Stimulated activated CD8-positive, alpha-beta memory T cell treated with anti-CD3 and anti-CD28 coated beads, Interleukin-2, amount 100 ng/mL, for 1 hour (primary cell): ENCODE measurements around the gene IFTAP.
A peak's percentile ranks its signal among the peaks of the same experiment; 100 is the strongest.
"Not testable (repeated sequence)": the region's sequence is repeated elsewhere in the genome, so short reads cannot be mapped to it uniquely, and the experiment has no call there.

Experiments used
- DNase-seq, 2 donors: peaks; one replicate each; pipeline ENCODE4 v3.0.0-alpha.2; 2020; ENCODE audit warnings: low read depth in 2 of 2

The IFTAP gene

DNA sequence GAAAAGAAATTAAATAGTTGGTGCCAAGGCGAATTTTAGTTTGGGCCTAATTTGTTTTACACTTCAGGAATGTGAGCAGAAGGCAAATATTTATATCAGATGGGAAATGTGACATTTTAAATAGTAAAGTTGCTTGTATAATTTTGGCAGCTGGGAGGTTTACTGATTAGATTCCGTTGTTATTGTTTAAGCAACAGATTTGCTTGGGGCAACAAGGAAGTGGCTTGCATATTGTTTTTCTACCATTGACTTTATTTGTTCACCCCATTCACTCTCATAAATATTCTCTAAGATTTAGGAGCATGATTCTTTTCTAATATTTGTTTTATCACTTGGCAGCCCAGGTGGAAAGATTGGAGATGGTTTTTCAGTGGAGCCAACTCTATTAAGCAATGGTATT lies 44.3 kb downstream of the IFTAP start:
- DNase-seq = no peak

DNA sequence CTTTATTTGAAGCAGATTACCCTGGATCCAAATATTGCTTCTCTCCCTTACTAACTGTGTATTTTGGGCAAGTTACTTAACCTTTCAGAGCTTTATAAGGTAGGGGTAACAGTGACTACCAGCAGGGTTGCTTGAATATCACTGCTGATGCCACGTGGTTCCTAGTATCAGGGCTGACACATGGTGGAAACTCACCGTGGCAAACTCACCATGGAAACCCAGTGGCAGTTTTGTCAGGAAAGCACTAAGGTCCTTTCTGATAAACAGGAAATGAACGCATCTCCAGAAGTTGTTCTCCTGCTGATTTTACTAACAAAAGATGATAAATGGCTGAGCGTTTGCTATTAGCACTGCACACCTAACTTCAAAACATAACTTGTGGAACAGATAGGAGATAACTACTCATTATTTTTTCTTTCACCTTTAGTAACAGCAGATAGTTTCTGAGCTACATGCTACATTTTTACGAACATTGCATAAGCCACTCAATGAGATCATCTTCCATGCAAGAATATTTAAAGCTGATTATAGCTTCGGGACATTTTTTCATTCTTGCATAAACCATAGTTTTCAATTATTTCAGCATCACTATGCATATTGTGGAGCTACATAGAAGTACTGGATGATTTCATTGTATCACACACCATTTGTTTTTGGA lies 63.4 kb downstream of the IFTAP start:
- no peak for DNase-seq

DNA sequence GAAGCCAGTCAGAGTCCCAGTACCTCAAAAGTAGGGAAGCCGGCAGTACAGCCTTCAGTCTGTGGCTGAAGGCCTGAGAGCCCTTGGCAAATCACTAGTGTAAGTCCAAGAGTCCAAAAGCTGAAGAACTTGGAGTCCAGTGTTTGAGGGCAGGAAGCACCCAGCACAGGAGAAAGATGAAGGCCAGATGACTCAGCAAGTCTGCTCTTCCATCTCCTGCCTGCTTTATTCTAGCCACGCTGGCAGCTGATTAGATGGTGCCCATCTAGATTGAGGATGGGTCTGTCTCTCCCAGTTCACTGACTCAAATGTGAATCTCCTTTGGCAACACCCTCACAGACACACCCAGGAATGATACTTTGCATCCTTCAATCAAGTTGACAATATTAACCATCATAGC lies 67.1 kb downstream of the IFTAP start:
- not testable (repeated sequence) for DNase-seq

- DNase-seq = no peak
These were observed 78.6 kb downstream of the IFTAP start for GRCh38 chr11:36672815-36673450.

- DNase-seq = not testable (repeated sequence)
These were observed 85.2 kb downstream of the IFTAP start for GRCh38 chr11:36679547-36679946.

DNA sequence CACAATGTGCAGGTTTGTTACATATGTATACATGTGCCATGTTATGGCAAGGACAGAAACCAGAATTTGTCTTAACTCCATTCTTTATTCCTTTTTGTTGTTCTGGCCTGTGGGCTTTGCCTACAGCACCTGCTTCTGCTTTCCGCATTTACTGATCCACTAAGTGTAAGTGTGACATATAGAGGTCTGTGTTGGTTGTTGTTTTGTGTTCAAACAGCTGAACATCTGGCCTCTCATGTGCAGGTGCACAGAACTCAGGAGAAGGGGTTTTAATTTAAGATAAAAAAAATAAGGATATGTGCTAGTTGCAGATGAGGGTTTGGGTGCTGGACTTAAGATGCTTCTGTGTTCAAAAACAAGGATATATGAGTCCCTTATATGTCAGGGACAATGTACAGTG lies 89.5 kb downstream of the IFTAP start:
- DNase-seq = no peak

DNA sequence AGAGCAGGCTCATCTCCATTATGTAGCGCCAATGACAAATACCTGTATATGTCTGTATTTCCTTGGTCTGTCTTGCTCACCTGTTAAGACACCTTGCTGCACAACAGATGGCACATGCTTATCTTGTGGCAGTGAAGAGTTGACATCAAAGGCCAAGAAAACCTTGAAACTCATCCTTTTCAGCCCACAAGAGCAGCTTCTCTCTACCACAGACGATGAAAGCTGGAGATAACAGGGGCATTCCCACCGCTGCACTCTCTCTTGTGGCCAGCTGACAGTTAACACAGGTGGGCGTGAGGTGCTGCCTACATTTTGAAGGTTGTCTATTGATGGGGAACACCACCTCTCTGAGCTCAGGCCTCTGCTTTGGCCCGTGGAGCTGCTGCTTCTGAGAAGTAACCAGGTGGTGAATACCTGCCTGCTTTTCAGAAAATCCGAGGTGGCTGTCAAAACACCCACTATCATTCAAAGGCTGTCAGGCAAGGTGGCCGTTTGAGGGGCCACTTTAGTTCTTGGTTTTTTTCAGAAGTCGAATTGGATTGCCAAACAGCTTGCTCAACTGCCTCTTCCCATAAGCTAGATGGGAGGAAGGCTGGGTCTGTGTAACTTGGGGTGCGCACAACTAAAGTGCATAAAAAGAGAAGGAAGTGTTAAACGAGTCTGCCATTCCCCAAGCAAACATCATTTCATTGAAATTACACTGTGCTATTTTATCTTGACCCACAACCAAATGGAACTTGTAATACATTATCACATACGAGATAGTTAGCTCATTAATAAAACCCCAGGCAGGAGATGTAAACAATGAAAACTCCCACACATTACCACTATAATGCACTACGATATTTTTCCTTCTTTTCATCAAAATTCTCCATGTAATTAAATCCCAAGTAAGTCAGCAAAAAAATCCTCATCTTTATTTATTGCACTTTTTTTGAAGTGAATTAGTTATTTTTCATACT lies 90.8 kb downstream of the IFTAP start:
- DNase-seq = peak in 1 of 2 donors; percentile 3

- DNase-seq = no peak
These were observed 93.8 kb downstream of the IFTAP start for GRCh38 chr11:36688132-36688531.

GRCh38 chr11:36688571-36689291 lies 94.4 kb downstream of the IFTAP start:
- DNase-seq = no peak

DNA sequence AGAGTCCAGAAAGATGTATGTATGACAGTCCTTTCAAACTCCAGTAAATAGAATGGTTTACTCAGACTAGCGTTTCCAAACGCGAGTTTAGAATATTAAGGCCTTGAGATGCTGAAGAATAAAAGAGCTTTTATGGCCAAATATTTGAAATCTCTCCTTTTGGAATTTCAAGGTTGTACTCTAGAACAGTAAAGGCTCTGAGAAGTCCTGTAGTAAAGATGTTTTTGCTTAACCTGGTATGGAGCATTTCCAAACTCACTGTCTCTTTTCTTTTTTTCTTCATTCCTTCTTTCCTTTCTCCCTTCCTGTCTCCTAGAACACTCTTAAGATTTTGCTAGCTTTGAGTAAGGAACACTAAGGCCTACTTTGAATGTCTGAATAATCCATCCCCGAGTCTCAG lies 95.1 kb downstream of the IFTAP start:
- no peak for DNase-seq

DNA sequence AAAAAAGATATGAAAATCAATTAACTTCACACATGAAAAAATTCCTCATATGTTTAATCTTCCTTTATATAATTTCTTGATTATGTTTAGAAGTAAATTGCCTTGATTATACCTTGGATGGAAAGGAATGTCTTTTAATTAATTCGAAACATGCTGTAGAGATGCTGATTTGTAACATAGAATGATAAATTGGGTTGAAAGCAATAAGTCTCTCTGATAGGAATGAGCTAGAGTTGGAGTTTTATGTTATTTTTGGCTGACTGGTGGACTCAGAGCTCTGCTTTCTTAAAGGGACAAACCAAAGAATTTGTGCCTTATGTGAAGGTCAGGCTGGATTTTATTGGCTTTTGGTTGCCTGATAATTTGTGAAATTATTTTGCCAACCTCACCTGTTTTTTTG lies 98.4 kb downstream of the IFTAP start:
- DNase-seq = no peak

DNA sequence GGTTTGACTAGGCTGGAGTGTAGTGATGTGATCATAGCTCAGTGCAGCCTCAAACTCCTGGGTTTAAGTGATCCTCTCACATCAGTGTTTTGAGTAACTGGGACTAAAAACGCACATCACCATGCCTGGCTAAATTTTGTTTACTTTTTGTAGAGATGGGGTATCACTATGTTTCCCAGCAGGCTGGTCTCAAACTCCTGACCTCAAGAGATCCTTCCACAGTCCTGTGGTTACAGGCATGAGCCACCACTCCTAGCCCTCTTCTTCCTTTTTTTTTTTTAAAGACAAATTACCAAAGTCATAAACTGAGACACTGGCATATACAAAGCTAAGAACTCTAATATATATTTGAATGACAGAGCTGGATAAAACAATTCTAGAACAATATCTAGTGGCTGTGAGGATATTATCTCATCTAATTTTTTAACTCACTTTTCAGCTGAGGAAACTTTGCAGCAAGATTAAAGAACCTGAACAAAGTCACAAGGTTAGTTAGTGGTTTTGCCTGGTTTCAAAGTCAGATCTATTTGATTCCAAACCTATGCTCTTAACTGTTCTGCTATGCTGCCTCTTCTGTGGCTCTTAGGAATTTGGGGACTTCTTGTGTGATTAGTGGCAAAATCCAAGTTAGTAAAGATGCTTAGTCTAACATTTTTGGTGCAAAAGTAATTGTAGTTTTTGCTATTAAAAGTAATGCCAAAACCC lies 99.0 kb downstream of the IFTAP start:
- DNase-seq = no peak

GRCh38 chr11:36695111-36695510 lies 100.8 kb downstream of the IFTAP start:
- no peak for DNase-seq

DNA sequence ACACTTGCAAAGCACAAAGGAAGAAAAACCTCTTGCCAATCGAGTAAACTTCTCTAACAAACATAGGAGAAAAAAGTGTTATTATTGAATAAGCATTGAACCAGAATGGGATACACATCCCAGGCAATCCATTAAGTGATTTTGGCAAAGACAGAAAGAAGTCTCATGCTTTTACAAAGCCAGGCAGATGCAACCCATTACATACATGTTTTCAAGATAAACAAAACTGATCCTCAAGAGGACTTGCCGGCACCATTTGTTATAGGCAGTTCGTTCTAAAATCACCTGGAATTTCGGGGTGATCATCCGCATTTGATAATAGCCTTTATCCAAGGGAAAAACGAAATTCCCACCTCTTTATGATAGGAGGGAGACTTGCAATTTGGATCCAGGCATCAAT lies 101.3 kb downstream of the IFTAP start:
- no peak for DNase-seq

DNA sequence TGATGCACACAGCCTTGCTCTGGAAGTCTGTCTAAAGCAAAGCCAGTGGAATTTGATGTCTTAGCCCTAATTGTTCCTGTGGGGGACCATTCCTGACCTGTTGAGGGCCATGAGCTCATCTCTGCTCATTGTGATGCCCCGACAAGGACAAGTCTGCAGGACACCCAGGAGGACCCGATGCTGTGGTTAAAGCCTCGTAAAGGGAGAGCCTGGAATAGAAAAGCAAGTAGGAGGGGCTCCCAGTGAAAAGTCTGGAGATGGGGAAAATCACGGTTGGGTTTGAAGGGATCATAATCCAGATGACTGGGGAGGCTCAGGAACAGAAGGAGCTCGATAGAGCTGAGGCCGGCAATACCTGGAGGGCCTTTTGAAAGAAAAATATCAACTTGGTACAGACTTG lies 102.2 kb downstream of the IFTAP start:
- no peak for DNase-seq

- no peak for DNase-seq
These were observed 105.0 kb downstream of the IFTAP start for GRCh38 chr11:36699271-36699670.

GRCh38 chr11:36700246-36700645 lies 105.9 kb downstream of the IFTAP start:
- DNase-seq = no peak

GRCh38 chr11:36702330-36703054 lies 108.2 kb downstream of the IFTAP start:
- no peak for DNase-seq

DNA sequence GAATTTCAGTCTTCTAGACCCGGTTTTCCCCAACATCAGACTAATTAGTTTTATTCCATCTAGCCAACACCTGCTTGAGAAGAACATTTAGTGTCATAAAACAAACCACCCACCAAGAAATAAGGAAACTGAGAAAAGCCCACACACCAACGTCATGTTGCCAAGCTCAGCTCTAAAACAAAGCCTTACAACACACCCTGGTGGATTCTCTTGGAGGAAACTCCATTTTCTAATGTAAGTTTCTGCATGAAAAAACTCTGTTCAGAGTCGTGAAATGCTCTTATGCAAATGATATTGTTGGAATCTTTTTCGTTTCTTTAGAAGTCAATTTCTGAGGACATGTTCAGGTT lies 108.7 kb downstream of the IFTAP start:
- DNase-seq = no peak
